OCI-LY7 (cell line): Measurements from ENCODE around the gene GZF1. TPM values are rescaled to one million over a fixed set of nuclear protein-coding genes. Genes with fewer than 3 reads are reported as not detected.

Experiments
- BruUV-seq: library from RNA; stranded (reverse); fragments of 400-500 nt; replicated peaks from 2 replicates; lab custom pipeline; 2021; lab: Mats Ljungman, UMichigan
- CTCF ChIA-PET: fragments of 300-600 bp; sonication (Branson Sonifier 250); formaldehyde crosslinking; loops from one replicate; lab custom pipeline; 2022; ENCODE audit warnings: antibody characterized with exemption; ENCODE audit not compliant: unreplicated experiment; lab: Charles Lee
- POLR2A ChIA-PET: fragments of 300-600 bp; sonication (Branson Sonifier 250); formaldehyde crosslinking; loops from one replicate; lab custom pipeline; 2022; ENCODE audit warnings: antibody characterized with exemption; lab: Charles Lee
- DNase-seq: peaks from one replicate; pipeline ENCODE4 v3.0.0-alpha.2; 2015; ENCODE audit warnings: low spot score
- H2AFZ ChIP-seq: fragments of 200-600 bp; sonication (generic), shearing (Covaris generic); 2 replicates; pipeline ENCODE4 v1.6.1; 2014; ENCODE audit warnings: mild to moderate bottlenecking, antibody characterized with exemption, low read length, moderate library complexity
- H3K27ac ChIP-seq: fragments of 200-600 bp; sonication (generic); 2 replicates; pipeline ENCODE4 v1.5.1; 2014; ENCODE audit warnings: mixed run types, low read depth, mild to moderate bottlenecking, moderate library complexity, low read length, inconsistent platforms; ENCODE audit not compliant: poor library complexity, severe bottlenecking
- H3K36me3 ChIP-seq: fragments of 200-600 bp; sonication (generic); 2 replicates; pipeline ENCODE4 v1.6.1; 2014; ENCODE audit warnings: mild to moderate bottlenecking, antibody characterized with exemption, low read length, moderate library complexity, mixed read lengths; ENCODE audit not compliant: insufficient read depth
- H3K4me1 ChIP-seq: fragments of 200-600 bp; sonication (generic); 2 replicates; pipeline ENCODE4 v1.5.1; 2014; ENCODE audit warnings: mild to moderate bottlenecking, low read length; ENCODE audit not compliant: insufficient read depth, poor library complexity, severe bottlenecking
- H3K4me2 ChIP-seq: fragments of 200-600 bp; sonication (generic); 2 replicates; pipeline ENCODE4 v1.6.1; 2014; ENCODE audit warnings: mild to moderate bottlenecking, low read length
- H3K4me3 ChIP-seq: fragments of 200-600 bp; sonication (generic); 2 replicates; pipeline ENCODE4 v1.5.1; 2014; ENCODE audit warnings: mild to moderate bottlenecking, low read depth, low read length; ENCODE audit not compliant: poor library complexity, severe bottlenecking
- H3K79me2 ChIP-seq: fragments of 200-600 bp; sonication (generic); 2 replicates; pipeline ENCODE4 v1.6.1; 2016; ENCODE audit warnings: low read depth, mild to moderate bottlenecking, low read length, moderate library complexity, mixed read lengths; ENCODE audit not compliant: insufficient read depth
- H3K9me2 ChIP-seq: fragments of 200-600 bp; sonication (generic); 2 replicates; pipeline ENCODE4 v1.6.1; 2016; ENCODE audit warnings: mild to moderate bottlenecking, low read length, mixed read lengths; ENCODE audit not compliant: insufficient read depth
- H3K9me3 ChIP-seq: fragments of 200-600 bp; sonication (generic); 2 replicates; pipeline ENCODE4 v1.6.1; 2014; ENCODE audit warnings: mild to moderate bottlenecking, mixed run types, low read length, mixed read lengths
- H4K20me1 ChIP-seq: fragments of 200-600 bp; sonication (generic); 2 replicates; pipeline ENCODE4 v1.6.1; 2014; ENCODE audit warnings: mild to moderate bottlenecking, antibody characterized with exemption, low read length, moderate library complexity, mixed read lengths; ENCODE audit not compliant: insufficient read depth
- CTCF ChIP-seq: fragments of 200-600 bp; sonication (generic); conservative IDR thresholded peaks from 2 replicates; pipeline ENCODE4 v1.5.1; 2014; ENCODE audit warnings: mild to moderate bottlenecking, antibody characterized with exemption, low read length, moderate library complexity, mixed read lengths
- EZH2phosphoT487 ChIP-seq: fragments of 200-600 bp; sonication (generic); IDR thresholded peaks from 2 replicates; pipeline ENCODE4 v1.6.1; 2018; ENCODE audit warnings: low read depth, borderline replicate concordance, mild to moderate bottlenecking, mixed run types, antibody characterized with exemption, low read length, moderate library complexity, mixed read lengths
- intact Hi-C: fragments of 100-400 bp; cut with micrococcal nuclease; formaldehyde crosslinking; loops from one replicate; pipeline ENCODE4 v1.10.0; 2022; ENCODE audit not compliant: unreplicated experiment
- total RNA-seq, 2 experiments: library from RNA; depleted of rRNA in 1 of 2; stranded (reverse); fragments of >200 nt in 1 of 2; shearing (Covaris generic) in 1 of 2; gene quantifications; 2 replicates each; pipeline ENCODE4 v1.2.3, GENCODE V29; 2014 to 2022

GZF1 gene
- total RNA-seq, 2 experiments from 2014 or later, result 17.1 to 17.7 TPM

GRCh38 chr20:23337312-23337711 is 24.7 kb upstream of the GZF1 start:
- no peak for DNase-seq
- Histone ChIP-seq H3K9me3 (no peaks in the 10 kb centered on the region), H3K36me3 (no peaks in the 10 kb centered on the region), H3K27ac (no peak overlapping the region), H3K79me2 (no peaks in the 10 kb centered on the region), H3K4me3 (no peak overlapping the region), H3K4me2 (no peak overlapping the region), H3K4me1 (no peaks in the 10 kb centered on the region), H4K20me1 (no peaks in the 10 kb centered on the region), H2AFZ (no peak overlapping the region), H3K9me2 (no peaks in the 10 kb centered on the region)
- ChIA-PET POLR2A (interaction anchor here (2.8 kb wide), 1 partner anchor 13 kb away, joined by 10 read pairs; the partner anchor contains the start of gene NXT1), CTCF (no interaction called here)
- no TSS peak for BruUV-seq
- TF ChIP-seq CTCF, result no peak
- TF ChIP-seq EZH2phosphoT487, result no peak
- intact Hi-C loops, result no loop called here

- H3K9me3 ChIP-seq, result 0 out of 2 replicates have a peak, but pooled peaks cover 6% of the 10 kb centered on the region
- H3K36me3 ChIP-seq, result no peaks in the 10 kb centered on the region
- no TSS peak for BruUV-seq
- intact Hi-C loops, result loop anchor here (1.0 to 5.0 kb wide), 2 partner anchors 649 to 1003 kb away; no protein-coding TSS in a partner anchor
- no peak overlapping the region for H3K4me2 ChIP-seq
- H4K20me1 ChIP-seq, result no peaks in the 10 kb centered on the region
- POLR2A ChIA-PET, result interaction anchor here (1.3 to 2.8 kb wide), 2 partner anchors 10 kb away, joined by 5 to 10 read pairs; partner anchors contain the start of gene NXT1
- CTCF ChIA-PET, result interaction anchor here (1.0 kb wide), 1 partner anchor 648 kb away, joined by 3 read pairs; no protein-coding TSS in a partner anchor
- H3K79me2 ChIP-seq, result no peaks in the 10 kb centered on the region
- DNase-seq, result no peak
- no peaks in the 10 kb centered on the region for H3K4me1 ChIP-seq
- H3K27ac ChIP-seq, result no peak overlapping the region
- TF ChIP-seq CTCF, result no peak
- no peak for TF ChIP-seq EZH2phosphoT487
- H2AFZ ChIP-seq, result no peak overlapping the region
- H3K9me2 ChIP-seq, result no peaks in the 10 kb centered on the region
- H3K4me3 ChIP-seq, result no peak overlapping the region
Observed at GRCh38 chr20:23339986-23340385, 22.0 kb upstream of the GZF1 start.

GRCh38 chr20:23340524-23340923 is 21.5 kb upstream of the GZF1 start:
- Histone ChIP-seq H2AFZ (no peak overlapping the region), H3K9me2 (no peaks in the 10 kb centered on the region), H3K4me2 (no peak overlapping the region), H3K27ac (no peak overlapping the region), H3K79me2 (no peaks in the 10 kb centered on the region), H3K36me3 (no peaks in the 10 kb centered on the region), H3K4me3 (no peak overlapping the region), H3K4me1 (no peaks in the 10 kb centered on the region), H3K9me3 (0 out of 2 replicates have a peak, but pooled peaks cover 6% of the 10 kb centered on the region), H4K20me1 (no peaks in the 10 kb centered on the region)
- CTCF ChIA-PET, result interaction anchor here (1.0 kb wide), 1 partner anchor 649 kb away, joined by 3 read pairs; no protein-coding TSS in a partner anchor
- intact Hi-C loops, result loop anchor here (1.0 to 5.0 kb wide), 2 partner anchors 649 to 1003 kb away; no protein-coding TSS in a partner anchor
- DNase-seq, result peak; percentile 58
- TF ChIP-seq CTCF (peak; percentile 73), EZH2phosphoT487 (no peak)
- POLR2A ChIA-PET, result interaction anchor here (0.6 to 1.3 kb wide), 5 partner anchors 9 to 385 kb away, joined by 3 to 5 read pairs (median 4); partner anchors contain the start of gene NAPB
- BruUV-seq, result no TSS peak
